H1 (cell line): ENCODE data around the gene FBXO34. TPM values are rescaled to one million over a fixed set of nuclear protein-coding genes. Genes with fewer than 3 reads are reported as not detected.

Source experiments
- ASH2L ChIP-seq: fragments of 200-600, 300-600 bp; sonication (generic); IDR thresholded peaks from one replicate; pipeline ENCODE4 v1.7.1; 2017; ENCODE audit warnings: low read length
- BACH1 ChIP-seq: IDR thresholded peaks from 2 replicates; pipeline ENCODE4 v1.6.1; 2012; ENCODE audit warnings: low read length, improper control_type of control experiment
- EGR1 ChIP-seq: IDR thresholded peaks from 2 replicates; pipeline ENCODE4 v1.6.1; 2011; ENCODE audit warnings: low read depth, low read length, borderline replicate concordance
- EP300 ChIP-seq, 2 experiments: IDR thresholded peaks; 1 replicate in 1 of 2; 2 replicates in 1 of 2; pipeline ENCODE4 v1.6.1; 2011 to 2012; ENCODE audit warnings: low read depth in 2 of 2, low read length in 2 of 2, mild to moderate bottlenecking in 2 of 2, borderline replicate concordance in 1 of 2, inconsistent platforms in 1 of 2, moderate library complexity in 1 of 2
- HDAC2 ChIP-seq, 2 experiments: fragments of 300-600 bp in 1 of 2; sonication (generic) in 1 of 2; IDR thresholded peaks; 2 replicates each; pipeline ENCODE4 v1.6.1; 2011 to 2012; ENCODE audit warnings: low read depth in 2 of 2, low read length in 2 of 2, mild to moderate bottlenecking in 2 of 2, moderate library complexity in 2 of 2, borderline replicate concordance in 1 of 2, inconsistent platforms in 1 of 2
- TBP ChIP-seq: IDR thresholded peaks from 2 replicates; pipeline ENCODE4 v1.6.1; 2011; ENCODE audit warnings: low read depth, low read length, improper control_type of control experiment
- polyA plus RNA-seq, 7 experiments: library from polyadenylated mRNA; depleted of rRNA in 3 of 7; stranded (reverse) in 5 of 7; unstranded in 2 of 7; fragments of >200 nt in 5 of 7; fragments of 200-250 nt in 2 of 7; gene quantifications; 1 replicate in 5 of 7; 2 replicates in 1 of 7; 4 replicates in 1 of 7; pipeline versions ENCODE4 v1.2.1 to v1.2.3, GENCODE V29; 2011 to 2013; ENCODE audit warnings: missing spikeins in 2 of 7, mixed read lengths in 2 of 7
- total RNA-seq: library from RNA; stranded (reverse); fragmentation: NEBNext Ultra II Directional; extraction: Animal tissue kit (Norgen Biotek cat#: 25700); gene quantifications from 2 replicates; pipeline ENCODE4 v1.2.1, GENCODE V29; 2021
- TF ChIP-seq, protein P1 (sequence below): IDR thresholded peaks from 2 replicates; pipeline ENCODE4 v1.6.1; 2011; ENCODE audit warnings: low read length, improper control_type of control experiment

FBXO34 gene
- total and polyA plus RNA-seq, 2 of the 8 experiments (the other 6 are each of a cell fraction or from before 2014, with no cell fraction given): 7.0 to 14.4 TPM

GRCh38 chr14:55352201-55352600, 81.0 kb downstream of the FBXO34 start (continued):
- TF ChIP-seq, protein P1, sequence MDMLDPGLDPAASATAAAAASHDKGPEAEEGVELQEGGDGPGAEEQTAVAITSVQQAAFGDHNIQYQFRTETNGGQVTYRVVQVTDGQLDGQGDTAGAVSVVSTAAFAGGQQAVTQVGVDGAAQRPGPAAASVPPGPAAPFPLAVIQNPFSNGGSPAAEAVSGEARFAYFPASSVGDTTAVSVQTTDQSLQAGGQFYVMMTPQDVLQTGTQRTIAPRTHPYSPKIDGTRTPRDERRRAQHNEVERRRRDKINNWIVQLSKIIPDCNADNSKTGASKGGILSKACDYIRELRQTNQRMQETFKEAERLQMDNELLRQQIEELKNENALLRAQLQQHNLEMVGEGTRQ: no peak
- no peak for TF ChIP-seq EGR1
- TF ChIP-seq TBP: no peak
- TF ChIP-seq EP300 (IDR thresholded peaks at IDR 0.05; ENCODE audit: borderline replicate concordance in 1 of 2, low read depth in 2 of 2, low read length in 2 of 2): no peak
- no peak for TF ChIP-seq HDAC2 (IDR thresholded peaks at IDR 0.05; ENCODE audit: borderline replicate concordance in 1 of 2, low read depth in 2 of 2, low read length in 2 of 2)
- no peak for TF ChIP-seq BACH1
- TF ChIP-seq ASH2L: no peak
- TF ChIP-seq, all 59 proteins: peak for 0
